Measurements from ENCODE around the gene NMNAT2.

GRCh38 chr1:183281553-183282091 lies 136.6 kb downstream of the NMNAT2 start:
- TF ChIP-seq POLR2A (IDR thresholded peaks at IDR 0.05; ENCODE audit: low read depth, low read length) (no peak), CTCF (IDR thresholded peaks at IDR 0.05 in 2 of 3, conservative IDR thresholded peaks at IDR 0.05 in 1 of 3; ENCODE audit: control insufficient read depth in 2 of 3, extremely low read depth in 1 of 3, insufficient read depth in 1 of 3, low read depth in 3 of 3, low read length in 3 of 3) (peak; percentile 85 to 93 (median 88)), E4F1 (IDR thresholded peaks at IDR 0.05; ENCODE audit: borderline replicate concordance, partially characterized antibody) (no peak), ZZZ3 (IDR thresholded peaks at IDR 0.05; ENCODE audit: control insufficient read depth, insufficient read length, low read depth) (no peak), ESRRA (IDR thresholded peaks at IDR 0.05; ENCODE audit: low read length) (no peak), SP1 (IDR thresholded peaks at IDR 0.05; ENCODE audit: low read depth, low read length) (no peak), CEBPB (IDR thresholded peaks at IDR 0.05; ENCODE audit: borderline replicate concordance in 1 of 2, low read depth in 2 of 2, low read length in 2 of 2) (no peak), FOXM1 (IDR thresholded peaks at IDR 0.05; ENCODE audit: low read depth, low read length) (no peak), WRNIP1 (IDR thresholded peaks at IDR 0.05; ENCODE audit: borderline replicate concordance, low read depth, low read length) (no peak), CREM (IDR thresholded peaks at IDR 0.05; ENCODE audit: low read depth) (no peak), SREBF1 (IDR thresholded peaks at IDR 0.05; ENCODE audit: low read length) (no peak)
- TF ChIP-seq, protein P1, sequence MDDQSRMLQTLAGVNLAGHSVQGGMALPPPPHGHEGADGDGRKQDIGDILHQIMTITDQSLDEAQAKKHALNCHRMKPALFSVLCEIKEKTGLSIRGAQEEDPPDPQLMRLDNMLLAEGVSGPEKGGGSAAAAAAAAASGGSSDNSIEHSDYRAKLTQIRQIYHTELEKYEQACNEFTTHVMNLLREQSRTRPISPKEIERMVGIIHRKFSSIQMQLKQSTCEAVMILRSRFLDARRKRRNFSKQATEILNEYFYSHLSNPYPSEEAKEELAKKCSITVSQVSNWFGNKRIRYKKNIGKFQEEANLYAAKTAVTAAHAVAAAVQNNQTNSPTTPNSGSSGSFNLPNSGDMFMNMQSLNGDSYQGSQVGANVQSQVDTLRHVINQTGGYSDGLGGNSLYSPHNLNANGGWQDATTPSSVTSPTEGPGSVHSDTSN (IDR thresholded peaks at IDR 0.05; ENCODE audit: insufficient replicate concordance, low read depth, low read length) = no peak

Measured in GM12878 (cell line).